Femur (tissue), 1 donor: ENCODE results near the gene HOXB13.
"Not testable (repeated sequence)": the region's sequence is repeated elsewhere in the genome, so short reads cannot be mapped to it uniquely, and the experiment has no call there.

Experiments used
- DNase-seq: peaks from one replicate; pipeline ENCODE4 v3.0.0-alpha.2; 2017

Gene HOXB13

GRCh38 chr17:48725288-48726064, 3.1 kb downstream of the HOXB13 start:
- DNase-seq: no peak

GRCh38 chr17:48725004-48725287, 3.6 kb downstream of the HOXB13 start:
- DNase-seq: no peak

- DNase-seq: peak; percentile 87
Observed at GRCh38 chr17:48724251-48725003, 4.1 kb downstream of the HOXB13 start.

- DNase-seq: no peak
Observed at GRCh38 chr17:48723423-48724250, 4.9 kb downstream of the HOXB13 start.

GRCh38 chr17:48722915-48723422, 5.6 kb downstream of the HOXB13 start, which contains the start of gene PRAC2:
TSS of gene PRAC2 (plus strand) at chr17:48723185. CDS start at chr17:48724411, 1,226 bp downstream.
- DNase-seq: no peak

- no peak for DNase-seq
Observed at GRCh38 chr17:48722201-48722907, 6.2 kb downstream of the HOXB13 start, which contains the start of gene PRAC1. TSS of gene PRAC1 (minus strand) at chr17:48722518. CDS start at chr17:48722392, 126 bp downstream.

GRCh38 chr17:48721009-48721402, 7.5 kb downstream of the HOXB13 start:
- DNase-seq: no peak

- DNase-seq: no peak
Observed at GRCh38 chr17:48720266-48721008, 8.1 kb downstream of the HOXB13 start.

GRCh38 chr17:48719642-48720265, 8.8 kb downstream of the HOXB13 start:
- no peak for DNase-seq

- peak; percentile 36 for DNase-seq
Observed at GRCh38 chr17:48718761-48719641, 9.5 kb downstream of the HOXB13 start.

- peak; percentile 32 for DNase-seq
Observed at GRCh38 chr17:48718227-48718760, 10.3 kb downstream of the HOXB13 start.

GRCh38 chr17:48717367-48718226, 11.0 kb downstream of the HOXB13 start:
- no peak for DNase-seq

- DNase-seq: not testable (repeated sequence)
Observed at GRCh38 chr17:48716549-48716948, 12.0 kb downstream of the HOXB13 start.

- no peak for DNase-seq
Observed at GRCh38 chr17:48715496-48716399, 12.8 kb downstream of the HOXB13 start.

GRCh38 chr17:48711128-48711527, 17.4 kb downstream of the HOXB13 start:
- no peak for DNase-seq

GRCh38 chr17:48704361-48705248, 23.9 kb downstream of the HOXB13 start:
- peak; percentile 59 for DNase-seq
